Mesodermal cell (in vitro differentiated cells): ENCODE data around the gene PPP1R15A.
A peak's percentile ranks its signal among the peaks of the same experiment; 100 is the strongest.

Experiments
- H3K27ac ChIP-seq: 2 replicates; pipeline ENCODE4 v1.7.0; 2013; ENCODE audit warnings: mild to moderate bottlenecking, low read depth, low read length, moderate library complexity; ENCODE audit not compliant: severe bottlenecking
- H3K36me3 ChIP-seq: 2 replicates; pipeline ENCODE4 v1.7.1; 2013; ENCODE audit warnings: mild to moderate bottlenecking, low read length, moderate library complexity; ENCODE audit not compliant: control insufficient read depth, insufficient read depth
- H3K4me1 ChIP-seq: one replicate; pipeline ENCODE4 v1.7.1; 2013; ENCODE audit warnings: mild to moderate bottlenecking, low read length; ENCODE audit not compliant: insufficient read depth, control insufficient read depth, poor library complexity, severe bottlenecking
- H3K4me3 ChIP-seq: 2 replicates; pipeline ENCODE4 v1.7.0; 2013; ENCODE audit warnings: low read length, control low read depth, mild to moderate bottlenecking; ENCODE audit not compliant: insufficient read depth, poor library complexity, severe bottlenecking; ENCODE audit errors: extremely low read depth
- H3K9me3 ChIP-seq: 2 replicates; pipeline ENCODE4 v1.7.1; 2013; ENCODE audit warnings: mild to moderate bottlenecking, low read length, moderate library complexity; ENCODE audit not compliant: control insufficient read depth
- WGBS, 2 experiments: methylation state at CpG; one replicate each; pipeline ENCODE4 v1.1.5; 2013; ENCODE audit warnings: missing lambda C conversion rate in 2 of 2; ENCODE audit not compliant: insufficient coverage in 2 of 2; 5-methylcytosine and 5-hydroxymethylcytosine counted together

The PPP1R15A gene

GRCh38 chr19:48858984-48859710 lies 13.1 kb upstream of the PPP1R15A start:
- no peak overlapping the region for H3K27ac ChIP-seq
- no peaks in the 10 kb centered on the region for H3K9me3 ChIP-seq
- H3K4me3 ChIP-seq: no peak overlapping the region
- peaks cover 2% of the 10 kb centered on the region for H3K36me3 ChIP-seq
- no peaks in the 10 kb centered on the region for H3K4me1 ChIP-seq
- 90 to 93% methylated on average over 19 to 29 of the region's 34 CpGs for WGBS, 2 experiments

- Histone ChIP-seq H3K27ac (no peak overlapping the region), H3K4me1 (no peaks in the 10 kb centered on the region)
- 92 to 94% methylated on average over 27 to 30 of the region's 30 CpGs for WGBS, 2 experiments
Measured at GRCh38 chr19:48859711-48860572, 12.3 kb upstream of the PPP1R15A start.

GRCh38 chr19:48861313-48861712 lies 10.9 kb upstream of the PPP1R15A start:
- no peaks in the 10 kb centered on the region for H3K4me1 ChIP-seq
- no peak overlapping the region for H3K27ac ChIP-seq
- no peaks in the 10 kb centered on the region for H3K9me3 ChIP-seq
- 92 to 93% methylated on average over 16 to 17 of the region's 18 CpGs for WGBS, 2 experiments
- H3K4me3 ChIP-seq: no peak overlapping the region
- H3K36me3 ChIP-seq: peaks cover 2% of the 10 kb centered on the region

More at GRCh38 chr19:48859711-48860572, 12.3 kb upstream of the PPP1R15A start:
- no peaks in the 10 kb centered on the region for H3K9me3 ChIP-seq
- H3K36me3 ChIP-seq: peaks cover 2% of the 10 kb centered on the region
- no peak overlapping the region for H3K4me3 ChIP-seq

DNA sequence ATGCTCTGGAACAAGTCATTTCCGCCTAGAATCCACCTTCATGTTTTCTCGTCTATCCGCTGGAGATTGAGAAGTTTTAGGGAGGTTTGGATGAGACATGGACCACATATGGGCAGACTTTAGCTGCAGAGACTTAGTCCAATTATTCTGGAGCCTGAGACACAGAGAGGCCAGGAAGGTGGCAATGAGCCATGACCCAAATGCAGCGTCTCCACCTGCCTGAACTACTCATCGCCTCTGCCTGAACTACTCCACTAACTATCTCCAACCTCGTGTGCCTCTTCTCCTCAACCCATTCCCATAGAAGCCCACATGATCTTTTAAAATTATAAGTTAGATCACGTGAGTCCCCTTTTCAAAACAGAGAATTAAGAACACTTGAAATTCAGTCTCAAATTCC lies 9.4 kb upstream of the PPP1R15A start:
- H3K27ac ChIP-seq: no peak overlapping the region
- H3K4me1 ChIP-seq: peaks cover 5% of the 10 kb centered on the region
- no peak overlapping the region for H3K4me3 ChIP-seq
- 93 to 95% methylated on average over 5 to 6 of the region's 7 CpGs for WGBS, 2 experiments
- H3K9me3 ChIP-seq: no peaks in the 10 kb centered on the region
- peaks cover 2% of the 10 kb centered on the region for H3K36me3 ChIP-seq

DNA sequence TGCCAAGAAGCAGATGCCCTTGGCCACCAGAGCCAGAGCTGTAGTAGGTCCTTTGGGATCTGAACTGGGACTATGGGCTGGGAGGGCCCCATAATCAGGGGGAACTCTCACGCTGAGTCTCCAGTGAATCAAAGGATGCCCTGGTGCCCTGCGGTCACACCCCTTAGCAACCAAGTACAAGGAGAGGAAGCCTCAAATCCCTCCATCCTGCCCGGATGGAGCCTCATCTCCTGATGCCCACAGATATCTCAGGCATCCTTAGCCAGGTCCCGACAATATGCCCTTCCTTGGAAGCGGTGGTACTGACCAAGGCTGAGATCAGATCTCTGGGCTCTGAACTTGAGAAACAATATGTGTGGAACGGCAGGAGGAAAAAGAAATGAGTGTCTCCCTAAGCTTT lies 5.5 kb upstream of the PPP1R15A start:
- Histone ChIP-seq H3K27ac (peak overlapping the region; percentile 29), H3K36me3 (no peaks in the 10 kb centered on the region), H3K9me3 (no peaks in the 10 kb centered on the region), H3K4me3 (no peak overlapping the region), H3K4me1 (peaks cover 12% of the 10 kb centered on the region)
- WGBS, 2 experiments: 89 to 92% methylated on average over 6 of the region's 6 CpGs

GRCh38 chr19:48867123-48867745 lies 5.0 kb upstream of the PPP1R15A start:
- no peaks in the 10 kb centered on the region for H3K36me3 ChIP-seq
- peak overlapping the region; percentile 14 for H3K4me3 ChIP-seq
- peaks cover 12% of the 10 kb centered on the region for H3K4me1 ChIP-seq
- H3K27ac ChIP-seq: peak overlapping the region; percentile 29
- no peaks in the 10 kb centered on the region for H3K9me3 ChIP-seq
- 89 to 93% methylated on average over 10 of the region's 14 CpGs for WGBS, 2 experiments

- Histone ChIP-seq H3K4me3 (peak overlapping the region; percentile 14), H3K36me3 (no peaks in the 10 kb centered on the region), H3K9me3 (no peaks in the 10 kb centered on the region), H3K4me1 (peaks cover 12% of the 10 kb centered on the region), H3K27ac (peak overlapping the region; percentile 75)
- WGBS, 2 experiments: 68 to 85% methylated on average over 5 to 6 of the region's 7 CpGs
Measured at GRCh38 chr19:48867746-48868113, 4.5 kb upstream of the PPP1R15A start.

- peaks cover 3% of the 10 kb centered on the region for H3K36me3 ChIP-seq
- peak within 1 kb of the TSS; percentile 14 for H3K4me3 ChIP-seq
- H3K27ac ChIP-seq: peak within 1 kb of the TSS; percentile 75
- 38 to 44% methylated on average over 7 to 10 of the region's 11 CpGs for WGBS, 2 experiments
- H3K4me1 ChIP-seq: peaks cover 14% of the 10 kb centered on the region
- no peaks in the 10 kb centered on the region for H3K9me3 ChIP-seq
Measured at GRCh38 chr19:48868114-48868886, 3.9 kb upstream of the PPP1R15A start, which contains the start of gene PLEKHA4. Gene PLEKHA4, minus strand, starts transcription at chr19:48868617. Its CDS starts 997 bp downstream, at chr19:48867620.

GRCh38 chr19:48870048-48870447 lies 2.2 kb upstream of the PPP1R15A start:
- Histone ChIP-seq H3K9me3 (no peaks in the 10 kb centered on the region), H3K4me1 (peaks cover 29% of the 10 kb centered on the region), H3K36me3 (peaks cover 21% of the 10 kb centered on the region), H3K27ac (no peak overlapping the region), H3K4me3 (no peak overlapping the region)
- WGBS, 2 experiments: 95 to 100% methylated on average over 6 to 7 of the region's 9 CpGs
